Measurements from ENCODE around the gene RFTN1. TPM values are rescaled to one million over a fixed set of nuclear protein-coding genes. Genes with fewer than 3 reads are reported as not detected.

Gene RFTN1
- total RNA-seq, 1 donor from 2014 or later: 25.0 TPM

DNA sequence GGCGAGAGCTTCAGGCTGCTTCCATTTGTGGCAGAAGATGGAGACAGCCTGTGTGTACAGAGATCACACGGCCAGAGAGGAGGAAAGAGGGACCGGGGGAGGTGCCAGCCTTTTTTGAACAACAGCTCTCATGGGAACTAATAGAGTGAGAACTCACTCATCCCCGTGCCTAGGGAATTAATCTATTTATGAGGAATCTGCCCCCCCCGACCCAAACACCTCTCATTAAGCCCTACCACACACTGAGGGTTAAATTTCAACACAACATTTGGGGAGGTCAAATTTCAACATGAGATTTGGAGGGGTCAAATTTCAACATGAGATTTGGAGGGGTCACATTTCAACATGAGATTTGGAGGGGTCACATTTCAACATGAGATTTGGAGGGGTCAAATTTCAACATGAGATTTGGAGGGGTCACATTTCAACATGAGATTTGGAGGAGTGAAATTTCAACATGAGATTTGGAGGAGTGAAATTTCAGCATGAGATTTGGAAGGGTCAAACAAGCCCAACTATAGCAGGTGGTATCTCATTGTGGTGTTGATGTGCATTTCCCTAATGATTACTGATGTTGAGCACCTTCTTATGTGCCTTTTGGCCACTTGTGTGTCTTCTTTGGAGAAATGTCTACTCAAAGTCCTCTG is 20.6 kb upstream of the RFTN1 start:
- intact Hi-C loops (cut with micrococcal nuclease): no loop called here
- no peak for DNase-seq
- no peak for ATAC-seq

GRCh38 chr3:16529264-16529663 is 15.8 kb upstream of the RFTN1 start:
- intact Hi-C loops (cut with micrococcal nuclease): loop anchor here (10.0 kb wide), 1 partner anchor 234 kb away; no protein-coding TSS in a partner anchor
- DNase-seq: no peak
- no peak for ATAC-seq

GRCh38 chr3:16528581-16528993 is 15.1 kb upstream of the RFTN1 start:
- intact Hi-C loops (cut with micrococcal nuclease): loop anchor here (10.0 kb wide), 1 partner anchor 234 kb away; no protein-coding TSS in a partner anchor
- DNase-seq (peak; percentile 73), ATAC-seq (peak; percentile 99)

DNA sequence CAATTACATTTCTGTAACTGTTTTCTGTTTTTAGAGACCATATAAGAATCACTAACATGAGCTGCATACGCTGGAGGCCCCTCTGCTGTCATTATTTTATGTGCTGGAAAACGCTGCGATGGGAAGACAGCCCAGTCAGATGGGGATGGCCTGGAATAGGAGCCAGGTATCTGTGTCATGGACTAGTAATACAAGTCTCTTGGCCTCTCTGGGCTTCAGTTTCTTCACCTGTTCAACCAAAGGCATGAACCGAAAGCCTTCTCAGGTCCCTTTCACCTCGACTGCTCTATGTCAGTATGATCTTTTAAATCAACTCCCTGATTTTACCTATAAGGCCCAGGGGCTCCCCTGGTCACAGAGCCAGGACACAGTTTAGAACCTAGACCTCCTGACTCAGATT is 14.6 kb upstream of the RFTN1 start:
- ATAC-seq: no peak
- intact Hi-C loops (cut with micrococcal nuclease): loop anchor here (10.0 kb wide), 1 partner anchor 233 kb away; no protein-coding TSS in a partner anchor
- no peak for DNase-seq

DNA sequence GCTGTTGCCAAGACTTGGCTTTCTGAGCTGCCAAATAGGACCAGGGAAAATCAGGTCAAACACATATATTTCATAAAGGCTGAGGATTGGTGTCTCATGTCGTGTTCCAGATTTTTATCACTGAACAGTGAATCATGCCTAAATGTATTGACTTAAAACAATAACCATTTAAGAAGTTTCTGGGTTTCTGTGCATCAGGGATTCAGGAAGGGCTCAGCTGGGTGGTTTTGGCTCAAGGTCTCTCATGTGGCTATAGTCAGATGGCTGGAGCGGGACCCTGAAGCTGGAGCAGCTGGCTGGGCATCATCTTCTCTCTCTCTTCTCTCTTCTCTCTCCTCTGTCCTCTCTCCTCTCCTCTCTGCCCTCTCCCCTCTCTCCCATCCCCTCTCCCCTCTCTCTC is 10.7 kb upstream of the RFTN1 start:
- intact Hi-C loops (cut with micrococcal nuclease): loop anchor here (10.0 kb wide), 1 partner anchor 229 kb away; no protein-coding TSS in a partner anchor
- DNase-seq: no peak
- ATAC-seq: no peak

GRCh38 chr3:16523778-16524177 is 10.3 kb upstream of the RFTN1 start:
- no peak for DNase-seq
- no peak for ATAC-seq
- intact Hi-C loops (cut with micrococcal nuclease): loop anchor here (10.0 kb wide), 1 partner anchor 229 kb away; no protein-coding TSS in a partner anchor

DNA sequence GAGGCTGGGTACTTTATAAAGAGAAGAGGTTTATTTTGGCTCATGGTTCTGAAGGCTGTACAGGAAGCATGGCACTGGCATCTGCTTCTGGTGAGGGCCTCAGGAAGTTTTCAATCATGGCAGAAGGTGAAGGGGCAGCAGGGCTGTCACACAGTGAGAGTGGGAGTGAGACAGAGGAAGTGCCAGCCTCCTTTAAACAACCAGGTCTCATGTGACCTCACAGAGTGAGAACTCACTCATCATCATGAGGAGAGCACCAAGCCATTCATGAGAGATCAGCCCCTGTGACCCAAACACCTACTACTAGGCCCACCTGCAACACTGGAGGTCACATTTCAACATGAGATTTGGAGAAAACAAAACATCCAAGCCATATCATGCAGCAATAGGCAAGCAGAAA is 9.3 kb upstream of the RFTN1 start:
- intact Hi-C loops (cut with micrococcal nuclease): loop anchor here (10.0 kb wide), 1 partner anchor 228 kb away; no protein-coding TSS in a partner anchor
- ATAC-seq (no peak), DNase-seq (no peak)

GRCh38 chr3:16520970-16521881 is 7.7 kb upstream of the RFTN1 start:
- DNase-seq: peak; percentile 44
- ATAC-seq: no peak
- intact Hi-C loops (cut with micrococcal nuclease): loop anchor here (10.0 kb wide), 1 partner anchor 226 kb away; no protein-coding TSS in a partner anchor

GRCh38 chr3:16520241-16520969 is 6.9 kb upstream of the RFTN1 start:
- intact Hi-C loops (cut with micrococcal nuclease): loop anchor here (10.0 kb wide), 1 partner anchor 226 kb away; no protein-coding TSS in a partner anchor
- DNase-seq: no peak
- ATAC-seq: no peak

DNA sequence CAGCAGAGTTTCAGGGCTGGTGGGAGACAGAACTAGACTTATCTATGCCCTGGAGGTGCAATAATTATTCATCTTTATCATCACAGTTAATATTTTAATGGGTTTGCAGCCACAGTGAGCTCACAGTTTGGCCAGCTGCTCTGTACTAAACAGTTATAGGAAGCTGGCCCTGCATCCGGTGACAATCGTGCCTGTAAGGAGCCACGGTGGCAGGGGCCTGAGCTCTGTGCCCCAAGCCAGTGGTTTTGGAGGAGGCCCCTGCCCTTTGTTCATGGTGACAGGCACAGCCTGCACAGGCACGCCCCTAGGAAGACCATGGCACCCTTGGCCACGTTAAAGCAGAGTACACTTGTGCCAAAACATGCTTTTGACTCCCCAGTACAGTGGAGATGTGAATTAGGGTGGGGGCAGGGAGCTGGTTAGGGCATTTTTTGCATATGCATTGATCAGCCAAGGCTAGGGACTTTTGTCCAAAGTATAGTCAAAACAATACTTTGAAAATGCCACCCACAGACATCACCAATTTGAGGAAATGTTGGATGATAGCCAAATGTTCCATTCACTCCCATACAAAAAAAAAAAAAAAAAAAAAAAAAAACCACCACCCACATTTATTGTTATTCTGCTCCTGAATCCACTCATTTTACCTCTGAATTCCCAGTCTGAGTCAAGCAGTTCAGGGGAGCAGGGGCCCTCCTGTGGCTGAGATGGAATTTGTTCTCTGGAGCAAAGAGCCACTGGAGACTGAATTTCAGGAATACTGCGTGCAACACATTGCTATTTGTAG is 3.4 kb upstream of the RFTN1 start:
- peak; percentile 48 for DNase-seq
- peak; percentile 42 for ATAC-seq
- intact Hi-C loops (cut with micrococcal nuclease): loop anchor here (5.0 kb wide), 1 partner anchor 145 kb away; no protein-coding TSS in a partner anchor

GRCh38 chr3:16515885-16516420 is 2.5 kb upstream of the RFTN1 start:
- DNase-seq: no peak
- no peak for ATAC-seq
- intact Hi-C loops (cut with micrococcal nuclease): loop anchor here (5.0 kb wide), 1 partner anchor 144 kb away; no protein-coding TSS in a partner anchor

DNA sequence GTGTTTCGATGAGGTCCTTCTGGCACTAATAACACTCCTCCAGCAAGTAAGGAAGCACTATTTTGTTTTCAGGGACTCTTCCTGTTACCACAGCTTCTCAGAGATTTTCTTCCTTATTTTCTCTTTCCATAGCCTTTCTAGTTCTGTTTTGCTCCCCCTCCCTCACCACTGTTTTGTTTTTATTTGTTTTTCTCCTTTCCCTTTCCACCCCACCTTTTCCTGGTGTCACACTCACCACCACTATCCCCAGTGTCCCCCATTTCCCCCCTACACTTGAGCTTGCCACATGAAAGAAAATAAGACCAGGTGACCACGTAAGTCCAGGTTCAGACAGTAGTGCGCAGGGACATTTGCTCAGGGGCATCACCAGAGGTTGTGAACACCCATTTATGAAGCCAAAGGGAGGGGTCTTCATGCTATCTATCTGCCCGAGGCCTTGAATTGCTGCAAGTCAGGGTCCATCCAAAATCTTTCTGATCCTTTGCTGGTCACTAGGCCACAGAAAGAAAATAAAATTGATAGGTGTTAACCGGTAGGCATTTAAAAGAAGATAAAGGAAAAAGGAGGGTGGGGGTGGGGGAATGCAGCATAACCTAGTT is 1.4 kb upstream of the RFTN1 start:
- intact Hi-C loops (cut with micrococcal nuclease): loop anchor here (5.0 kb wide), 1 partner anchor 143 kb away; no protein-coding TSS in a partner anchor
- ATAC-seq (no peak), DNase-seq (no peak)

DNA sequence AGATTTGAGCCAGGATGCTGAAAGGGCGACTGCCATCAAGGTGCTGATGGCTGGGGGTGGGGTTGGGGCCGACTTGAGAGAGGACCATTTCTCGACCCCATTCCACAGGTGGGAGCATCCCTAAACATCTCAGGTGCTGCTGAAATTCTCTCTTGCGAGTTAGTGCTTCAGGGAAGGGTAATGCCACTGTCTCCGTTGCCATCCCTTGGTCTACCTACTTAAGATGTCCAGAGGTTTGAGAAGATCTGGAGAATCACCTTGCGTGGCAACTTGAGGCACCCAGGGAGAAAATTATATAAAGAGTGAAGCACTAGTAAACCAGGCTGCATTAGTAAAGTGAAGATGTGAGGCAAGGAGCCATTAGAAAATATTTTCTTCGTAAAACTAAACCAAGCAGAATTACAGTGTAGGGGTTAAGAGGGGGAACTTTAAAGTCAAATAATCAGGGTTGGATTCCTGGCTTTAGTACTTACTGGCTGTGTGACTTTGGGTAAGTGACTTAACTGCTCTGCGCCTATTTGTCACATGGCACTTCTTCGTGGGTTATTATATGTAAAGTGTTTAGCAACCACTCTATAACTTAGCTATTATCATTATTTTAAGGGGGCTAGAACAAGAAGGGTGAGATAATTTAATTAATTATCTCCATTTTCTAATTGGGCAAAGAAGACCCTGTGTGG is 662 bp upstream of the RFTN1 start:
- ATAC-seq (no peak), DNase-seq (no peak)

GRCh38 chr3:16512435-16513140 is 911 bp downstream of the RFTN1 start:
- peak; percentile 83 for ATAC-seq
- DNase-seq: peak; percentile 74
- intact Hi-C loops (cut with micrococcal nuclease): no loop called here

More for the DNA sequence above, 662 bp upstream of the RFTN1 start:
- intact Hi-C loops (cut with micrococcal nuclease): no loop called here

DNA sequence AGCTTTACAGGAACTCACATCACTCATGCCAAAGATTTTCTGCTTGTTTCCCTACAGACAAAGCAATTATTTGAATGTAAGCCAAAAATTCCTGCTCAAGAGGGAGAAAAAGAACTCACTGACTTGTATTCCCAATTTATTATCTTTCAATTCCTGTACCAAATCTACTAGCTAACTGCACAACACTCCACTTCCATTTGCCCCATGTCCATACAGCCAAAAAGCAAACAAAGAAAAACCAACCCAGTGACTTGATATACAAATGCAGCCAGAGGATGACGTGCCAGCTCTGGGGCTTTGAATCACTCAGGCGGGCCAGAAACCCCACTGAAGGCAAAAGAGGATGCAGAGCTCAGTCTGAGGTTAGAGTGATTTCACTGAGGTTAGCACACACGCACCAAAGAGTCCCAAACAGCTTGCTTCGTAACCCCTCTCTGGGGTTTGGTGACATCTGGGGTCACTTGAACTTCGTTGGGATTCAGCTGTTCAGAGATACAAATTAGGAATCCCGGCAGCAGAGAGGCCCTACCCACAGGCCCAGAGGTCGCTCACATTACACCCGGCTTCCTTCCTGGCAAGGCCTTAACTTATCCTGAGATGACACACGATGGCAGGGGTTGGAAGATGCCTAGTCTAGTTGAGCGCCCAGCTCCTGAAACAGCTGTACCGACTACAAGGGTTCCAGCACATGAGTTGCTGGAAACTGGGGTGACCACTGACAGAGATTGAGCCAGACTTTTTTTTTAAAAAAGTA is 1.6 kb downstream of the RFTN1 start:
- peak; percentile 56 for ATAC-seq
- intact Hi-C loops (cut with micrococcal nuclease): no loop called here
- DNase-seq: peak; percentile 59

Measured in left ventricle myocardium superior (tissue), 1 donor.